Body of pancreas (tissue), 4 donors: ENCODE measurements around the gene EFNA5. TPM values are rescaled to one million over a fixed set of nuclear protein-coding genes. Genes with fewer than 3 reads are reported as not detected.

Source experiments
- ATAC-seq: fragments of 150-250 bp; one replicate; pipeline ENCODE4 v1.9.1; 2016
- DNase-seq, 4 donors: peaks; one replicate each; pipeline ENCODE4 v3.0.0-alpha.2; 2019
- H3K27ac ChIP-seq, 4 donors: fragments of 200-600 bp; sonication (generic); 1 replicate in 3 of 4; 2 replicates in 1 of 4; pipeline versions ENCODE4 v1.5.1 to v1.6.1; 2016 to 2019; ENCODE audit warnings: mild to moderate bottlenecking in 1 of 4, mixed read lengths in 1 of 4, moderate library complexity in 1 of 4
- H3K27me3 ChIP-seq, 2 donors: fragments of 200-600 bp; sonication (generic); one replicate each; pipeline ENCODE4 v1.6.0; 2016; ENCODE audit warnings: mild to moderate bottlenecking in 1 of 2
- H3K36me3 ChIP-seq, 2 donors: fragments of 200-600 bp; sonication (generic); replicated peaks in 1 of 2; 2 replicates each; pipeline ENCODE4 v1.5.1; 2016; ENCODE audit warnings: low read depth in 2 of 2; ENCODE audit not compliant: insufficient read depth in 1 of 2
- H3K4me1 ChIP-seq: fragments of 200-600 bp; sonication (generic); one replicate; pipeline ENCODE4 v1.6.0; 2016
- H3K4me3 ChIP-seq, 2 donors: fragments of 200-600 bp; sonication (generic); 1 replicate in 1 of 2; 2 replicates in 1 of 2; pipeline ENCODE4 v1.5.1; 2016 to 2019
- H3K9me3 ChIP-seq, 3 donors: fragments of 200-600 bp; sonication (generic); 1 replicate in 2 of 3; 2 replicates in 1 of 3; pipeline ENCODE4 v1.5.1; 2016
- CTCF ChIP-seq, 7 experiments: fragments of 450-650 bp in 4 of 7; fragments of 200-600 bp in 3 of 7; sonication (generic) in 3 of 7; IDR thresholded peaks; one replicate each; pipeline ENCODE4 v1.5.1; 2016 to 2019; ENCODE audit warnings: antibody characterized with exemption in 7 of 7
- POLR2A ChIP-seq, 3 donors: fragments of 450-650 bp; IDR thresholded peaks; one replicate each; pipeline ENCODE4 v1.6.1; 2016; ENCODE audit warnings: antibody characterized with exemption in 3 of 3, mild to moderate bottlenecking in 2 of 3
- WGBS, 2 donors: methylation state at CpG; one replicate each; pipeline ENCODE4 v1.1.5; 2017; 5-methylcytosine and 5-hydroxymethylcytosine counted together
- intact Hi-C: fragments of 100-400 bp; cut with DNase I; formaldehyde crosslinking; loops from one replicate; pipeline ENCODE4 v1.15.1; 2023
- total RNA-seq, 2 donors: library from RNA; depleted of rRNA; stranded (reverse); fragments of >200 nt; gene quantifications; one replicate each; pipeline ENCODE4 v1.1.0, GENCODE V29; 2016

EFNA5 gene
- total RNA-seq, 2 donors from 2014 or later, result 1.3 to 3.4 TPM

DNA sequence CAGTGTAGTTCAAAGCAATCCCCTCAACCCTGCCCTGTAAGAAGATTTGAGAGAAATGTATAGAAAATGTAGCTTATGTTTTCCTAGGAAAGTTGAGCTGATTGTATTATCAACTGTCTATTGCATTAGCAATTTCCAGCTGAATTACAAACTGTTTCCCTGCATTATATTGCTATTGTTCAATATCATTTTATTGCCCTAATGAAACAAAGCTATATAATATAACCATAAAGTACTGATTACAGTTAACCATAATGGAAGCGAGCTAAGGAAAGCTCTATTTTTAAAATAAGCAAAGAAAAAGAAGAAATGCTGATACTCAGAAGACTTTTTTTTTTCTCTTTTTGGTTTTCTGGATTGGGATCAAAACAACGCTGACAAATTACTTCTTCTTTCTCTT lies 228.3 kb downstream of the EFNA5 start:
- ATAC-seq (no peak), DNase-seq (no peak)
- TF ChIP-seq CTCF (IDR thresholded peaks at IDR 0.05) (no peak), POLR2A (IDR thresholded peaks at IDR 0.05) (no peak)
- Histone ChIP-seq H3K9me3 (no peaks in the 10 kb centered on the region), H3K4me3 (no peak overlapping the region), H3K36me3 (no peaks in the 10 kb centered on the region), H3K27ac (no peak overlapping the region), H3K27me3 (no peaks in the 10 kb centered on the region), H3K4me1 (no peaks in the 10 kb centered on the region)
- WGBS, 2 donors, result 73 to 74% methylated on average over 2 of the region's 2 CpGs
- intact Hi-C loops, result no loop called here

GRCh38 chr5:107439832-107440231 lies 230.9 kb downstream of the EFNA5 start:
- intact Hi-C loops, result no loop called here
- no peaks in the 10 kb centered on the region for H3K27me3 ChIP-seq
- no peak overlapping the region for H3K4me3 ChIP-seq
- DNase-seq (no peak), ATAC-seq (no peak)
- 85% methylated on average over 2 of the region's 2 CpGs for WGBS, 2 donors
- H3K9me3 ChIP-seq, result no peaks in the 10 kb centered on the region
- no peaks in the 10 kb centered on the region for H3K4me1 ChIP-seq
- TF ChIP-seq CTCF (IDR thresholded peaks at IDR 0.05), result no peak
- TF ChIP-seq POLR2A (IDR thresholded peaks at IDR 0.05), result no peak
- no peak overlapping the region for H3K27ac ChIP-seq
- no peaks in the 10 kb centered on the region for H3K36me3 ChIP-seq

DNA sequence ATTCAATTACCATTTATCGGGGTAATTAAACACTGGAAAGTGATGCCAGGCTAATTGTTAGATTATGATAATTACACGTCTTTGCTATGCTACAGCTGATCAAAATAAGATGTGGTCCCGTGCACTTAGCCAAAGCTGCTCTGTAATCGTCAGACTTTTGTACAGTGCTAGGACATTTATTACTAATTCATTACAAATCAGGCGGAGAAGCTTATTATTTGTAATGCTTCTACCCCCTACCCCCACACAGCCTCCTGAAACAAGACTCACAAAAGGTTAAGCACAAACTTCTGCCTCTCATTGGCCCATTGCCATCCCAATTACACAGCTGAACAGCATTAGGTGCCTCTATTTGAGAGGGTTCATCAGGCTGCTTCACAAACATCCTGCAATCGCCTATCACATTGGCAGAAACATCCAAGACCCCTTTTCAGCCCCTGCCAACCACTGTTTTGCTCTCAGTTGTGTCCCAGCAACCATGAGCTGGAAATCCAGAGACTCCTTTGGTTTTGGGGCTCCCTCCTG lies 232.7 kb downstream of the EFNA5 start:
- Histone ChIP-seq H3K4me3 (no peak overlapping the region), H3K27ac (no peak overlapping the region), H3K36me3 (no peaks in the 10 kb centered on the region), H3K9me3 (no peaks in the 10 kb centered on the region), H3K27me3 (no peaks in the 10 kb centered on the region), H3K4me1 (no peaks in the 10 kb centered on the region)
- DNase-seq (no peak), ATAC-seq (no peak)
- WGBS, 2 donors, result 82 to 85% methylated on average over 6 of the region's 6 CpGs
- intact Hi-C loops, result no loop called here
- TF ChIP-seq POLR2A (IDR thresholded peaks at IDR 0.05) (no peak), CTCF (IDR thresholded peaks at IDR 0.05) (no peak)

DNA sequence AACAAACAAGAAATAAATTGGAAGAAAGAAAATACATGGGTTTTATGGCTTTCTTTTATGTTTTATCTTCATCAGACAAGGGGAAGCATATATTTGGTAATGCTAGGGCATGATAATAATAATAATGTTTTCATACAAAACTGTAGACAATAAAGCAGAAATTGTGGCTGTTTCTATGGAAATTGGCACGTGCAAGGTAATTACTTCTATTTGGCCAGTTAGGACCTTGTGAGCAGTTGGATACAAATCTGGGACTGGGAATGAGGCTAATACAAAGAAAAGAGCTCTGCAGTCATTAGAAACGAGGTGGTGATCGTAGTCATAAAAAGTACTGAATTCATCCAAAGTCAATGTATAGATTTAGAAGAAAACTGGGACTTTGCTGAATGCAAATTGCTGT lies 233.6 kb downstream of the EFNA5 start:
- Histone ChIP-seq H3K36me3 (no peaks in the 10 kb centered on the region), H3K9me3 (no peaks in the 10 kb centered on the region), H3K27me3 (no peaks in the 10 kb centered on the region), H3K4me1 (no peaks in the 10 kb centered on the region), H3K4me3 (no peak overlapping the region), H3K27ac (no peak overlapping the region)
- intact Hi-C loops, result no loop called here
- DNase-seq (no peak), ATAC-seq (no peak)
- TF ChIP-seq POLR2A (IDR thresholded peaks at IDR 0.05) (no peak), CTCF (IDR thresholded peaks at IDR 0.05) (no peak)
- WGBS, 2 donors, result 75 to 76% methylated on average over 3 of the region's 3 CpGs

GRCh38 chr5:107436201-107436600 lies 234.5 kb downstream of the EFNA5 start:
- DNase-seq (no peak), ATAC-seq (no peak)
- H3K27me3 ChIP-seq, result no peaks in the 10 kb centered on the region
- H3K36me3 ChIP-seq, result no peaks in the 10 kb centered on the region
- intact Hi-C loops, result no loop called here
- TF ChIP-seq POLR2A (IDR thresholded peaks at IDR 0.05) (no peak), CTCF (IDR thresholded peaks at IDR 0.05) (no peak)
- no peak overlapping the region for H3K27ac ChIP-seq
- H3K4me3 ChIP-seq, result no peak overlapping the region
- WGBS, 2 donors, result 67 to 78% methylated on average over 4 of the region's 4 CpGs
- no peaks in the 10 kb centered on the region for H3K9me3 ChIP-seq
- H3K4me1 ChIP-seq, result no peaks in the 10 kb centered on the region
